M059J (cell line): ENCODE measurements around the gene PLXNA4. TPM values are rescaled to one million over a fixed set of nuclear protein-coding genes. Genes with fewer than 3 reads are reported as not detected.

Source experiments
- DNase-seq: peaks from one replicate; pipeline ENCODE4 v3.0.0-alpha.2; 2012; ENCODE audit warnings: low read depth
- total RNA-seq: library from RNA; depleted of rRNA; stranded (reverse); fragments of >200 nt; shearing (Covaris generic); gene quantifications from 2 replicates; pipeline ENCODE4 v1.2.3, GENCODE V29; 2014

The PLXNA4 gene
- total RNA-seq, 1 experiment from 2014 or later = 6.0 TPM

DNA sequence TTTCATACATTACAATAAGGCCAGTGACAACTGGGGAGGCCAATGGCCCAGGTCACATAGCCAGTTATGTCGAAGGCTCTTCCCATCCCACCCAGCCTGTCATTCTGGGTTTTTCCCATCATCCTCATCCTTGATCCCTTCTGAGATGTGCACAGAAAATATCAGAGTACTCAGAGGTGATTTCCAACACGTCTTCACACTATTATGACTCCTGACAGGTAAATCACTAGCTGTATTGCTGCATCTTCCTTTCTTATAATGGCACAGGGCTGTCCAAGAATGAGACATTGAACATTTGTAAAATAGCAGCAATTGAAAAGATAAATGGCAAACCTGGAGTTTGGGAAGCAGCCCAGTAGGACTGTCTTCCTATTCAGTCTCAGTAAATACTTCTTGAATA is 159.9 kb downstream of the PLXNA4 start:
- no peak for DNase-seq

DNA sequence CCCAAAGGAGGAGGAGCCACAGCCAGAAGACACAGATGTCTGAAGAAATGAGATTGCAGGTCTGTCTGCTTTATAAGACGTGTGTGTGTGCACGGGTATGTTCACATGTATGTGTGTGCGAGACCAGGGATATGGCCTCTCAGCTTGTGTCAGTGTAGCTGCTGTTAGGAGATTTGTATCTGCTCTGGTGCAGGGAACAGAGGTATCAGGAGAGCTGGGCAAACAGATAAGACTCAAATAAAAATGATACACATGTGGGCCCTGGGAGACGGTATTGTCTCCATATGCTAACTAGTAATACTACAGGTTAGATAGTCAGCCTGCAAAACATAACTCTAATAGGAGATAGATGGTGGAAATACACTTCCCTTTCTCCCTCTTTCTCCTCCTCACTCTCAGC is 161.0 kb downstream of the PLXNA4 start:
- no peak for DNase-seq

DNA sequence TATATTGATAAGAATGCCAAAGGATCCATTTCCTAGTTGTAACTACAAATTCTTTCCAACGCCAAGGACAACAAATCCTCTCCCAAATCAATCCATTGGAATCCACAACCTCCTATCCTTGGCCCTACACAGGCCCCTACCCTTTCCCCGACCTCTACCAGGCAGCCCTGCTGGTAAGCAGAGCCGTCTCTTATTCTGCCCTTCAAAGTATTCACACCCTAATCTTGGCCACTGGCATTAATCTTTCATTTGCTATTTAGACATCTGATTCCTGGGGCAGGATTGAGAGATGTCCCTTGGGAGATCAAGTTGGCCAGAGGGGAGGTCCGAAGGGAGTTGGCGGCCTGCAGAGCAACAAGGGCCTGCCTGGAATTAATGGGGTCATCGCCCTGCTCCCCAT is 161.4 kb downstream of the PLXNA4 start:
- DNase-seq = no peak

DNA sequence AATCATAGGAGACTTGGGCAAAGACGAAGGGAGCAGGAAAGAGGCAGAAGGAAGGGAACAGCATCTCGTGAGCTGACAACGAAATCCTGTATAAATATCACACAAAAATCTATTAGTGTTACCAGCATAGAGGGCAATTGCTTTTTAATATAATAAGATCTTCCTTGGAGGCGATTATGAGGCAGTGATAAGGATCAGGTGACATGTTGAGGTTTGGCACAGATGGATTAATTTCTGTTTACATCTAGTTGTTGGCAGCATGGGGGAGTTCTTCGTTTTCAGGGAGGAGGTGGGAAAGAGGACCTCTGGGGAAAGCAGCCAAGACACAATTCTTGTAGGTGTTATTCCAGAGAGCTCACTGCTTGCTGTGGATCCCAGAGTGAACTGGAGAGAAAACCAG is 163.8 kb downstream of the PLXNA4 start:
- DNase-seq = no peak

DNA sequence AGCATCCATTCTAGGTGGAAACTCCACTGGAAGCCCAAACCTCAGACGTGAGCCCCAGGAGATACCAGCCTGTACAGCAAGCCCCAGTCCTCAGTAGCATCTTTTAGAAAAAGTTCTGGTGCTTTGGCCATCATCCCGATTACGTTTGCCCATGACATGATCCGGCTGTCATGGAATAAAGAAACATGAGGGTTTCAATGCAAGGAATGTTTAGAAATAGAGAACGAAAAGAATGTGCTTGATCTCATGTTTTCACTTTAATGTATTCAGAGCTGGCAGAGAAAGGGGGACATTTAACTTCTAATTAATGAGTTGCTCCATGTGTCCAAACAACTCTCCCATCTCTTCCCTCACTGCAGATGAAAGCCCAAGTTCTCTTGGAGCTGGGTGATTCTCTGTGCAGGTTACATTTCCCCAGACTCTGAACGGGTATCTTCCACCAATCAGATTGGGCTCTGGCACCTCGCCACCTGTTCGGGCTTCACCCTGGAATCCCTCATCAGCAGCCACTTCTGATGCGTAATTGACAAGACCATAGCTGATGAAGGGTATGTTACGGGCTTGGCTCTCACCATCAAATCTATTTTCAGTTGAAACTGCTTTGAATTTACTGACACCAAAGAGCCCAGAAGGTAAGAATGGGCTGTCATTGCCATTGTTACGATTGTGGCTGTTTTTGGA is 165.3 kb downstream of the PLXNA4 start:
- no peak for DNase-seq

DNA sequence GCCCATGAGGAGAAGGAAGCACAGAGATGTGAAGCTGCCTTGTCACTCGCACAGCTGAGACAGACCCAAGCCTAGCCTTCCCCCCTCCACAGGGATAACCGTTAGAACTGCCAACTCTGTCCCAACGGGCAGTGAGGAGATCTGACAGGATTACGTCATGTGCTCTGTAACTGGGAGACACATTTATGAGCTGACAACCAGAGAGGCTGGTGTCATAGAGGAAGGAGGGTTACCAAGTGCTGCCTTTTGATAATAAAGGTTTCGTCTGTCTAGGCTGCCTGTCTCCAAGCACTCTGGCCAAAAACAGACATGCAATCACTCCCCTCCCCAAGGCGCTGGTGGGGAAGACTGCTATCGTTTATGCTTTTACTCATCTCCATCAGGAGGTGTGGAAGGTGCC is 165.9 kb downstream of the PLXNA4 start:
- DNase-seq = peak; percentile 35

DNA sequence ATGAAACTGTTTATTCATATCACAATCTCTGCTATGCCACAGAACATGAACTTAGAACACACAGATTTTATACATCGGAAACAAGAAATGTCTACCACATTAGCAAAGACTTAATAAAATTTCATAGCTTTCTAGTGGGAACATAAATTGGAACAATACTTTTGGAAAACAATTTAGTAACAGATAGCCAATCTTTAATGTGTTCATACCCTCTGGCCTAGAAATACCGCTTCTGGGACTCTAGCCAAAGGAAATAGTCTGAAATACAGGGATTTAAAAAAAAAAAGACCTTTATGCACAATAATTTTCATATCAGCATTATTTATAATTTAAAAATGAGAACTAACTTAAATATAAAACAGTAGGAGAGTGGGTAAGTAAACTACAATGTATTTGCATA is 168.5 kb downstream of the PLXNA4 start:
- no peak for DNase-seq

DNA sequence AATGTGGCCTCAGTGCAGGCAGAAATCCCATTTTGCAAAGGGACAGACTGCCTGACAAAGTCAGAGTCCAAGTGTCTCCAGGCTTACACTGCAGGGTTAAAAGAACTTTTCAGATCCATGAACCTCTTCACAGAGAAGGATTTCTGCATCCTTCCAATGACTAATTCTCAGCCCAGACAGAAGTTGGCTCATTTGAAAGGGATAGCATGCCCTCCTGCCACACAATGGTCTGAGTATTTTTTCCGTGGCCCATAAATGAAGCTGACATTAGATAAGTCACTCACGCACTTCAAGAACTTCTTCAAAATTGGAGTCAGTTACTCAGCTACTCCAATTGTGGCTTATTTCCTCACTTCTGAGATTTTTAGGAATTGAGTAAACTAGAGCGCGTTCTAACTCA is 170.2 kb downstream of the PLXNA4 start:
- peak; percentile 67 for DNase-seq

DNA sequence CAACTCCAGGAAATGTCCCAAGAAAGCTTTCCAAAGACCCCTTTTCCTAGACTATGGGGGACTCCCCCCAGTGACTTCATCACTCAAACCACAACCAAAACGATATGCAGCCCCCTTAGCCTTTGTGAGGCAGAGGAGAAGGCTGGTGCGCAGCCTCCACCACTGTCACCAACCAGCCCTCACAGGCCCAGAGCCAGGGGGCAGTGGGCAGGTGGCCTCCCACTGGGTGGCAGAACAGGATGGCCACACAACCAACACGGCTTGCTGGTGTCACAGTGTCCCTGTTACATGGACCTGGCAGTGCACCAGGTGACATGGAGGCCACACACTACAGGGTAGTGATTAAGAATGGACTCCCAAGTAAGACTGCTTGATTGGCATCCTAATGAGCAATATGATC is 172.0 kb downstream of the PLXNA4 start:
- DNase-seq = no peak

DNA sequence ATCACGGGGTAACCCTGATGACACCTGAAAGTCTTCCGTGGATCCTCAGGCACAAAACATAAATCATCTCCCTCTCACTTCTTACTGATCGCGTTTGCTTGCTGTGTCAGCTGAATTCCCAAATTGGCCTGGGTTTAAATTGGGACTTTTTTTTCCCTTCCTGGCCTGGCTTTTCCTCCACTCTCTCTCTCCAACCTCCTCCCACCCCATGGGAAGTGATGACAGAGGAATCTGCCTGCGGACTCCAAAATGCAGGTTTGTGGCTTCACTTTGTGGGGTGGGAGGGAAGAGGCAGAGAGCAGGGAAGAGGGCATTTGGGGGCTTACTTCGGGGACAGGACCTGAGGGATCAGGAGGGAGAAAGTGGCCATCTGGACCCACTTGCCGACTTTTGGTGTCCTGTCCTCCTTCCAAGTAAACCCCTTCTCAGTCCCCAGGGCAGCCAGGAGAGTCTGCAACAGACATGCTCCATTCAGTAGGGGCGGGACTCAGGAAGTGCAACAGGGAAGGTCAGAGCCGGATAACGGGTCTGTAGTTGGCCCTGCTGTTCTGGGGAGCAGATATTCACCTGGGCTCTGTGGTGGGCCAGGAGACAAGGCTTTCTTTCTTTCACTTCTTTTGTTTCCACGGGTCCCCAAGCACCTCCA is 172.7 kb downstream of the PLXNA4 start:
- no peak for DNase-seq

DNA sequence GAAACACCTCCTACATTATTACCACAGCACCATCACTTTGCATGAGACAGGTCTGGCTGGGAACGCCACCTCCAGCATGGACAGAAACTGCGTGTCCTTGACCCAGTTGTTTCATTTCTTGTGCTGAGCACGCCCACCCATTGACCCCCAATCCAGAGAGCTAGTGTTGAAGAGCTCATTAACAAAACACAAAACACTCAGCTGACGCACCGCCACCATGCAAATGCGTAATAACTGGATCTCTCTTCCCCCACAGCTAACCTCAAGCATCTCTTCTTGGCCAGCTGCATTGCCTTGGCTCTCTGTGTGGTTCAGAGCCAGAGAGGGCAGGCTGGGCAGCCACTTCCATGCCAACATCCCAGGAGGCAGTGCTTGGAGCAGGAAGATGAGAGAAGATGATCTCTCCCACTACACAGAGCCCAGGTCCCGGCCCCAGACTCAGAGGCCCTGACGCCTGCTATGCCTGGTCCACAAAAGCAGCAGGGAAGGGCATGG is 173.5 kb downstream of the PLXNA4 start:
- DNase-seq = peak; percentile 71

DNA sequence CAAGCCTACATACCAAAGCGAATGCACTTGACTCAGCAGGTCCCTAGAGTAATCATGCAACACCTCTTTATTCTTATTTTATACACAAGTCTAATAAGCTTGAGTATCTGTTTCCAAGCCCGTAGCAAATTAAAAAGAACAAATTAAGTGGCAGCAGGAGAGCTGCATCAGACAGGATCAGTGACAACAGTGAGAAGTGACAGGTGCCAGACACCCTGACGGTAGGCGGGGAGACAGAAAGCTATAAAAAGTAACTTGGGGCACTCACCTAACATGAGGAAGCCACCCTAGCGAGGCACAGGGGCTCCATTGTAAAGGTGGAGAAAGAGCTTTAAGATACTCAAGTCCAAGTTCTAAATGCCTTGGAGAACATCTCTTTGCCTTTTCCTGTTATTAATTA is 174.2 kb downstream of the PLXNA4 start:
- no peak for DNase-seq

DNA sequence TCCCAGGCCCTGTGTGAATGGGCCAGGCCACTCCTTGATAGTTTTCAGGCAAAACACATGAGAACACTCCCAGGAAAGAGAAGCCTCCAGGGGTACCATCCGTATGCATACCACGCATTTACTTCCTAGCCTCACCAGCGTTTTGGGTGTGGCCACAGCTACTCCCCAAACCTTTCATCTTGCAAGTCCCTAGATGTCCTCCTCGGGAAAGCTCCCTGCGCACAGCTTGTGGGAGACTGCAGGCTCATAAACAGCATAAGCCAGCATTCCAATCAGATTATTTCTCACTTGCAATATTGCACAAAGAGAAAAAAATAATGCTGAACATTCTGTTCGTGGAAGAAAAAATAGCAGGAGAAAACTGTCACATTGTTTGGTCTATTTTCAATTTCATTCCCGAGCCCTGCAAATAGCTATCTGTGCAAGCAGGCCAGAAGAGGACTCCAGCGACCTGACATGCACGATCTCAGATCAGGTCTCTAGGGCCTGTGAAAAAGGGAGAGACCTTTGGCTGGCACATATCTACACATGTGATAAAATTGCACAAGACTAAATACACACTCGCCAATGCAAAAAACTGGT is 175.6 kb downstream of the PLXNA4 start:
- DNase-seq = no peak

DNA sequence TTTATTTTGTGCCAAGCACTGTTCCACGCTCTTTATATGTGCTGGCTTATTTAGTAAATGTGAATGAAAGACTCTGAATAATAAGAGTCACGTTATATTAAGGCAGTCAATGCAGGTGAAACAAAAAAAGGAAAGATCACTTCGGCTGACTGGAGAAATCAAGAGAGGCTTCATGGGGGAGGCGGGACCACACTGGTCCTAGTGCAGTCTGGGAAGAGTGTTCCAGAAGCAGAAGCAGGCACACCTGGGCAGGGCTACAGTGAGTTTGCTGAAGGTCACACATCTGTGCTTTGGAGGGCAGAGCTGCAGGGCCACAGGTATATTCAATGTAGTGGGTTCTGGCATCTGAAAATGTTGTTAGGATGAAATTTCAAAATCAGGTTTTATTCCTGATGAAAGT is 176.9 kb downstream of the PLXNA4 start:
- no peak for DNase-seq

DNA sequence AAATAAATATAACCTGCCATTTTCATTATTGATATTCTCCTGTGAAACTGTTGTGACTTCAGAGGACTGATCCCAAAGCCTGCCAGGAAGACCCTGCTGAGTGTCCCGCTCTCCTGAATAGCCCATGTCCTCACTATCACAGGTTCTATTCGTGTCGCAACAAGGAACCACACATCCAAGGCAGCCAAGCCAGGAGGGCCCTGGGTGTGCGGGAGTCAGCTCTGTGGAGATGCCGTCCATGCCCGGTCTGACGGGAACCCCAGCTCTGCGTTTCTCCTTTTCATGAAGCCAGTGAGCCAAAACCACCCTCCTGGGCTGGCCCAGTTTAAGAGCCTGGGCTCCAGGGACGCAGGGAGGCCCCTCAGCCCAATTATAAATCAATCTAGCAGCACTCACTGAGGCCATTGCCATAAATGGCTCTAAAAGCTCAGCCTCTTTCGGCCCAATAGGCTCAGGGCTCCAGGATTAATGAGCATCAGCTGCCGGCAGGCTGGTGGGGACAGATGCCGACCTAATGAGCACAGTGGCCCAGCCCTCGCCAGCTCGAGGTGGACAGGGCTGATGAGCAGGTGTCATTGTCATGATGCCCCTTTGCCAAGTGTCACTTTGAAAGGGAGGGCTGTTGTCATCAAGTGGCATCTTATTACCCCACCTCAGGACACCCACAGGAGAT is 177.9 kb downstream of the PLXNA4 start:
- no peak for DNase-seq

DNA sequence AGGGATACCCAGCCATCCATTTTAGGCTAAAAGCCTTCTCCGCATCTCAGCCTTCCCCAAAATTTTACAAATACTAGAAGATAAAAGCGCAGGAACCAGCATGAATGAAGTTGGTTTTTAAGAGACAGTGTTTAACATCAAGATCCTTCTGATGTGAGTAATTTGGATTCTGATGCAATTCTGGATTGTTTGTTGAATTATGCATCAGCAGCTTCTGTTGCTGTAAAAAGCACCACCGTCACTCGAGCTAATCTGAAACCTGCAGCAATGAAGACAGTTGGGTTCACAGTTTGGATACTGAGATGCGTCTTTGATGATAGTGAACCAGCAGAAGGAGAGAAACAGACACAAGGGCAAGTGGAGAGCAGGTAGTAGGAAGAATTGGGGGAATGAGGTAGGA is 179.2 kb downstream of the PLXNA4 start:
- no peak for DNase-seq

DNA sequence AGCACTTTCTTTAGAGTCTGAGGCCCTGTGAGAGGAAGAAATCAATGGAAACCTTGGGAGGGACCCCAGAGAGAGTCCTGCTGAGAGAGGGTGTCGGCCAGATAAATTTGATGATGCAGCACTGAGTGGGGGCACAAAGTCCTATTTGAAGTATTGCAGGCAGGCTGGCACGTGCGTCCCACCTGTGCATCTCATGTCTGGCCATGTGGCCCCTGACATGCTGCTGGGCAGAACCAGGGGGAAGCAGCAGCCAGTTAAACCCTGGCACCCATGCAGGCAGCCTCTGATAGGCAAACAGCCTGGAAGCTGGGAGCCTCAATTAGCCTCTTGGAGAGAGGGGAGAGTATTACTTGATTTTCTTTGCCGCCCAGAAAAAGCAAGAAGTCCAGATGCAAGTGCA is 180.9 kb downstream of the PLXNA4 start:
- DNase-seq = no peak

DNA sequence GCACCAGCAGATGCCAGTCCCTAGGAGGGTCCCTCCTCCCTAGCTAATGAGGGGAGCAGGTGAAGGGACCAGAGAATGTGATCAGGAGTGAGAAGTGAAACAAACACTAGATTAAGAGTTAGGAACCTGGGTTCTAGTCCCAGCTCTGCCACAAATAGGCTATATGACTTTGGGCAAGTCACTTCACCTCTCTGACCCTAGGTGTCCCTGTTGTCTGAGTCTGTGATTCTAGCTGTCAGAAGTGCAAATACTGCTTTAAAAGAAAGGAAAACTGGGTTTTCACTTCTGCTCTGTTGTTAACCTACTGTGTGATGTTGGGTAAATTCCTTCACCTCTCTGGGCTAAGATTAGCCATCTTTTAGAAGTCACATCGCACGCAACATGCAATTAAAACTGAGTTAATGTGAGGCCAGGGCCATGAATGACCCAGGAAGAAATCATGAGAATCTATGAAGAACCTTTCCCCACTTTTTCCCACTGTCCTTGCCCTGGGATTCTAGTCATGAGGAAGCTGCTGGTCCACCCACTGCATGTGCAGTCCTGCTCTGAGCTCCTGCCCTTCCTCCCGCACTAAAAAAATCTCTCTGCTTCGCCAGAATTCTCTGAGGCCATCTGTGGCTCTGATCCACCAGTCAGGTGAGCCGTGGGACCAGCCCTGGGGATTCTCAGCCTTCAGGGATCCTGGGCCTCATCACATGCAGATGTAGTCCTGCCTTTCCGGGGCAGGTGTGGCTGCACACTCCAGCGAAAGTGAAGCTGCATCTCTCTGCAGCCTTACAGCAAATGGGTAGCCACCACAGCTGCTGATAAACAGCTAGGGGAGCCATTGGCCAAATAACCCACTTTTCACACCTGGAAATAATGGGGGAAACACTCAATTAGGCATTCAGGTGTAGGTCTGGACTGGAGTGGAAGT is 181.7 kb downstream of the PLXNA4 start:
- DNase-seq = peak; percentile 44

DNA sequence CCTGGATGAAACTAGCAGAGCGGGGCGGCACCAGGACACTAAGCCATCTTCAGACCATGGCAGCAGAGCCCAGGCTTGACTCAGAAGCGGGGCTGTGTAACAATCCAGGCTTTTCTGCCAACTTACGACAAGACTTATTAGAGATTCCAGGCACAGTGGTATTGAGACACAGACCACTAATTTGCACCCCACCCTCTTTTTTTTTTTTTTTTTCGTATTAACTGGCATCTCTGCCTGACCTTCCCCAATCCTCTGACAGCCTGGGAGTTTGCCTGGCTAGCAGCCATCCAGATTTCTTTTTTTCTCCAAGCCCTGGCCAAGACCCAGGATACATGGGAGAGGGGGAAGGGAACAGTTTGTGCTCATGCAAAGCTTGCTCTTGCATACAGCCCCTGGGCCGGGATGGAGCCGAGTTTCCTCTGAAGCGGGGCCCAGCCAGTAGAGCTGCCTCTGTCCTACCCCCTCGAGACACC is 182.4 kb downstream of the PLXNA4 start:
- DNase-seq = peak; percentile 34

DNA sequence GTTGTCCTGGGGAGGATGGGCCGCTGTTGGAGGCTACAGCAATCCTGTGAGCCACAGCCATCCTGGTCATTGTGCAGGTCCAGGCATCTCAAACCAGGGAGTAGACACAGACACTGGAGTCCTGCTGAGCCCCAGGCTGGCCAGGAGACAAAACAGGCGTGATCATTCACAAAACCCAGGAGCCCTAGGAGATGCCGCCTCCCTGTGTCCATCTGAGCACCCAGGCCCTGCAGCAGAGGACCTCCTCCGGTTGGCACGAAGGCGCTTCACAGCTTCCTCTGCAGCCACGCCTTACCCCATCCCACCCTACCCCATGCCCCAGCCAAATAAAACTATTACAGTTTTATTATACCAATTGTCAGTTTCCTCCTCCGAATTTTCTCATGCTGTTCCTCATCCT is 183.6 kb downstream of the PLXNA4 start:
- DNase-seq = no peak

DNA sequence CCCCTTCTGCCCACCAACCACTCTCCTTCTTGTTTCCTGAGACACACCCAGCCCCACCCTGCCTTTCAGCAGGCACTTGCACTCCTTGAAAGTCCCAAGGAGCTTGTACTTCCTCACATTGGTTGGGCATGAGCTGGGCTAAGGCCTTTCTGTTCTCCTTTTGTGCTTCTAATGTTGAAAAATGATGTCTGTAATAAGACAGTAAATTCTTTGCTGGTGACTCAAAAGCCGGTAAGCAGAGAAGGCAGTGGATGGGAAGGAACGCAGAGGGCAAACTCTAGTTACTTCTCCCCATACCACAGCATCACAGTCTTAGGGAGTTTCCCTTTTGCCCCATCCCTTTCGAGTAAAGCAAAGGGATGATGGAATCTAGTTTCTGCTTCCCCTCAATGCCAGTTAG is 185.6 kb downstream of the PLXNA4 start:
- DNase-seq = peak; percentile 88
